AG09309 (cell line): ENCODE measurements around the gene TGFBRAP1.
A peak's percentile ranks its signal among the peaks of the same experiment; 100 is the strongest.

Experiments
- DNase-seq: peaks from one replicate; pipeline ENCODE4 v3.0.0-alpha.2; 2010; ENCODE audit warnings: low read depth
- H3K4me3 ChIP-seq: 2 replicates; pipeline ENCODE4 v1.5.1; 2011; ENCODE audit warnings: mild to moderate bottlenecking, low read depth, low read length, moderate library complexity; ENCODE audit not compliant: control insufficient read depth
- CTCF ChIP-seq: IDR thresholded peaks from 2 replicates; pipeline ENCODE4 v1.5.1; 2011; ENCODE audit warnings: mild to moderate bottlenecking, low read depth, low read length, inconsistent platforms; ENCODE audit not compliant: insufficient read depth, control insufficient read depth; ENCODE audit errors: missing control alignments

Gene TGFBRAP1

GRCh38 chr2:105324732-105325131 lies 4.8 kb downstream of the TGFBRAP1 start:
- peak; percentile 71 for DNase-seq
- no peak for TF ChIP-seq CTCF
- H3K4me3 ChIP-seq = no peak overlapping the region; the same call in 1 of the 2 replicates

GRCh38 chr2:105324101-105324500 lies 5.4 kb downstream of the TGFBRAP1 start:
- H3K4me3 ChIP-seq = no peak overlapping the region
- DNase-seq = no peak
- no peak for TF ChIP-seq CTCF

GRCh38 chr2:105323111-105323510 lies 6.4 kb downstream of the TGFBRAP1 start:
- no peak for DNase-seq
- no peak for TF ChIP-seq CTCF
- H3K4me3 ChIP-seq = no peak overlapping the region

- TF ChIP-seq CTCF = no peak
Observed at GRCh38 chr2:105321875-105322646, 7.5 kb downstream of the TGFBRAP1 start.

GRCh38 chr2:105320651-105321215 lies 8.8 kb downstream of the TGFBRAP1 start:
- no peak for TF ChIP-seq CTCF
- no peak for DNase-seq

More at GRCh38 chr2:105321875-105322646, 7.5 kb downstream of the TGFBRAP1 start:
- no peak overlapping the region for H3K4me3 ChIP-seq
- DNase-seq = no peak

GRCh38 chr2:105317937-105318336 lies 11.6 kb downstream of the TGFBRAP1 start:
- TF ChIP-seq CTCF = no peak
- no peak overlapping the region for H3K4me3 ChIP-seq
- no peak for DNase-seq

More at GRCh38 chr2:105320651-105321215, 8.8 kb downstream of the TGFBRAP1 start:
- H3K4me3 ChIP-seq = no peak overlapping the region
